ENCODE results near the gene ACOT9. TPM values are rescaled to one million over a fixed set of nuclear protein-coding genes. Genes with fewer than 3 reads are reported as not detected.
"Not testable (repeated sequence)": the region's sequence is repeated elsewhere in the genome, so short reads cannot be mapped to it uniquely, and the experiment has no call there.

ACOT9 gene
- total RNA-seq, 2 donors from 2014 or later, result 22.4 to 25.9 TPM

DNA sequence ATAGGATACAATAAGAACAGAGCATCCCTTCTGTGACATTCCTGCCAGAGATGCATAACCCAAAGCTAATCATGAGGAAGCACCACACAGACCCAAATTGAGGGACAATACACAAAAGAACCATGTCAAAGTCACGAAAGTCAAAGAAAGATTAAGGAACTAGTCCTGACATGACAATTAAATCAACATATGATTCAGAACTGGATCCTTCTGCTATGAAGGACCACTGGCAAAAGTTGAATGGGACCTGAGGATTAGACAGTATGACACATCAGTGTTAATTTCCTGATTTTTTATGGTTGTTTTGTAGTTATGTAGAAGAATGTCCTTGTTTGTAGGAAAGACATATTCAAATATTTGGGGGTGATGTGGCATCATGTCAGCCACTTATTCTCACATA, 13.9 kb downstream of the ACOT9 start:
- ATAC-seq (no peak), DNase-seq (no peak)
- intact Hi-C loops (cut with DNase I, micrococcal nuclease), result no loop called here

DNA sequence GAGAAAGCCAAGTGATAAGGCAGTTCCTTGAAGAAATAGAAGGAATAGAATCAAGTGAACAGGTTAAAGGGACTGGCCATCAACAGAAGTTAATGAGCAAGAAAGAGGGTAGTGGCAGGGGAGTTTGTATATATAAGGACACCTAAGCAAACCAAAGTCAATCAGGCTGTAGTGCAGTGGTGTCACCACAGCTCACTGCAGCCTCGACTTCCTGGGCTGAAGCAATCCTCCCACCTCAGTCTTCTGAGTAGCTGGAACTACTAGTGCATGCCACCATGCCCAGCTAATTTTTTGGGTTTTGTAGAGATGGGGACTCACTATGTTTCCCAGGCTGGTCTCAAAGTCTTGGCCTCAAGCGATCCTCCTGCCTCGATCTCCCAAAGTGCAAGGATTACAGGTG, 15.9 kb downstream of the ACOT9 start:
- ATAC-seq (no peak), DNase-seq (no peak)

DNA sequence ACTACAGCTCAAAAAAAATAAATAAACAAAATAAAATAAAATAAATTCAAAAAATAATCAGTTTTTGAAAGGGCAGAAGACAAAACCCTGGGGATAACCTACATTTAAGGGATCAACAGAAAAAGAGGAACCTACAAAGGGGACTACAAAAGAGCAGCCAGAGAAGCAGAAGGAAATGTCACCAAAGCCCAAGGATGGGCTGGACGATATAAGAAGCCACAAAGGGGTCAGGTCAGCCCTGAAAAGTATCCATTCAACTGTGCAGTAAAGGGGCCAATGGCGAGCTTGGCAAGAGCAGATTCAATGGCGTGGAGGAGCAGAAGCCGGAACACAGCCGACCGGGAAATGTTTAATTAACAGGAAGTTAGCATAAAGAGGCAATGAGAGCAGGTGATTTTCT, 16.9 kb downstream of the ACOT9 start:
- intact Hi-C loops (cut with DNase I, micrococcal nuclease), result no loop called here
- ATAC-seq (no peak), DNase-seq (no peak)

More for the DNA sequence above, 15.9 kb downstream of the ACOT9 start:
- intact Hi-C loops (cut with DNase I, micrococcal nuclease), result no loop called here

DNA sequence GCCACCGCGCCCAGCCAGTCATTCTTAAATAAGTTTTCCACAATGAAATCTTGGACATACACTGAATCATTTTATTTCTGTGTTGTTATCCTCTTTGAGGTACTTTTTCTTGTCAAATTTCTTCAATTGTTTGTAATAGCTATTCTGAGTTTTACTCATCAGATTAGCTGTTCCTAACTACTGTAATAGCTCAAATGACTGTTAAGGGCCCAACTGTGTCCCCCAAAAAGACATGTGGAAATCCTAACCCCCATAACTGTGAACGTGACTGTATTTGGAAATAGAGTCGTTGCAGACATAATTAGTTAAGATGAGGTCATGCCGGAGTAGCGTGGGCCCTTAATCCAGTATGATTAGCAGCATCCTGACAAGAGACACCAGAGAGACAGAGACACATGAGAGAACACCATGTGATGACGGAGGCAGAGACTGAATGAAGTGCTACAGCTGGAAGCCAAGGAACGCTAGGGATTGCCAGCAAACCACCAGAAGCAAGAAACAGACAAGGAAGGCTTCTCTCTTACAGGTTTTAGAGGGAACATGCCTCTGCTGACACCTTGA, 22.9 kb downstream of the ACOT9 start:
- intact Hi-C loops (cut with DNase I, micrococcal nuclease), result no loop called here
- no peak for ATAC-seq
- no peak for DNase-seq

DNA sequence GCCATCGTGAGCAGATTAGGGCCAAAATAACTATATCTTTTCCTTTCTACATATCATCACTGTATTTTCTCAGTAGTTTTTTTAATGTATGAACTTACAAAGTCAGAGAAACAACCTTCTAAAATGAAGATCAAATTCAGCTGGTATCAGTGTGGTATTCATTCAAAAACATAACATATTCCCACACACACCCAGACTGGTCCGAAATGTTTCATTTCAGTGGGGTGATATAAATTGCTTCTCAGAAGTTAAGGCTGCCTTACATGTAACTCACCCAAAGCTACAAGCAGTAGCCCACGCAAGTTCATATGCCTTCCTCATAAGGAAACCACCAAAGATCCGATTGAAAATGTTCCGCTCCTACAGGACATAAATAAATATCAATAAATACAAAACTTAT, 37.8 kb downstream of the ACOT9 start:
- no peak for ATAC-seq
- intact Hi-C loops (cut with DNase I, micrococcal nuclease), result no loop called here
- DNase-seq, result no peak

DNA sequence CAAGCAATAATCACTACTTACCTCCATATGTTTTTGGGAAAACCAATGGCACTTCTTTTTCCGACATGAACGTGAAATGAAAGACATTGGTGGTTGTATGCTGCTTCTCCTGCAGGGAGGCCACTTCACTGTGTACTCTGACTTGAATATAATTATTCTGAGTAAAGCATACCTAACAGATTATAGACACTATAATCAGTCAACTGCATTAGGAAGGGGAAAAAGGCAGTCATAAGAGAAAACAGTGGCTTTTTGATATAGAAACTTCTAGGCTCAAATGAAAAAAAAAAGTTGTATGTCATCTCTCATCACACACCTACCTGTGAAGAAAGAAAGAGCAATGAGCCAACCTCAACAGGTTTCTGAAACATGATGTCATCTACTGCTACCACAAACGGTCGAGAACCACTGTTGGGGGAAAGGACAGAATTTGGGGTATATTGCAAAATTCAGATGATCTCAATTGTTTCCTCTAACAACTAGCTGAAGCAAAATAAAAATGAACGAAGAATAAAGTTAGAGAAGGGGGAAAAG, 38.3 kb downstream of the ACOT9 start:
- ATAC-seq, result no peak
- DNase-seq, result no peak
- intact Hi-C loops (cut with DNase I, micrococcal nuclease), result no loop called here

DNA sequence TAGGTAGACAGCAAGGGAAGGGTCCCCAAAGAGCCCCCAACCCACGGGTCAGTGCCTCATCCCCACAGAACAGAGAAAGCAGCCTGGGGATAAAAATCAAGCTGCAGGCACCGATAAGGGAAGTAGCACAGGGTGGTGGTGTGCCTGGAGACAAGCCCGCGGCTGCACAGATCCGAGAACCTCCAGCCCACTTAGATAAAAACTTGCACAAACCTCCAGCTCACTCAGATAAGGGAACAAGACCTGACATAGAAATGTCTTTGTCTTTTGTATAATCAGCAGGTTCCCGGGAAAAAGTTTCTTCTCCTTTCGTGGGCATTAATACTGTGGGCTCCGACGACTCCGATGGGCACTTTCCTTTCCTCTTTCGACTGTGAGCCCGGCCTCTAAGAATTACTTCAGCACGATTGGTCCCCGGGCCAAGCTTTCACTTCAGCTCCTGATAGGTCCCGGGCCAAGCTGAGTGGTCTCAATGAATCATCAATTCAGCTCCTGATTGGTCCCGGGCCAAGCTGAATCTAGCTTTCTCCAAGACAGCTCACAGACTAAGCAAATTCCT, 43.4 kb downstream of the ACOT9 start:
- intact Hi-C loops (cut with DNase I, micrococcal nuclease), result loop anchor here (5.0 to 10.0 kb wide), 2 partner anchors 205 to 208 kb away; partner anchors contain the start of genes APOO (in 2 of the 2) and CXorf58 (in 2 of the 2)
- peak in 1 of 2 donors; percentile 14 for DNase-seq
- no peak for ATAC-seq

DNA sequence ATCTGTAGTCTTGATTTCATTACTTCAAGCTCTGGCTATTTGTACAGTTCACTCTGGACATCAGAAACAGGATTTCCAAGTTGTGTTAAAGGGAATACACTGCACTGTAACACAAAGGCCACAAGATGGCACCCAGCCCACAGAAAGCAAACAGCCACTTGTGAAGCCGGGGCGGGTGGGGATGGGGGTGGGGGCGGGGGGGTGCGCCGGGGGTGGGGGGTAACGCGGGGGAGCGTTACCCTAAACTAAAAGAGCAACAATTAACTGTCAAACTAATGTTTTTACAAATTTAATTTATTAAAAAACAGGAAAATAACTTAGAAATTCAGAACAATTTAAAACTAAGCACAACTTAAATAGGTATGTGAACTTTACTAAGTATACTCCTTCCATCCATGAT, 48.5 kb downstream of the ACOT9 start:
- ATAC-seq (peak; percentile 77), DNase-seq (peak; percentile 30 to 58)
- intact Hi-C loops (cut with DNase I, micrococcal nuclease), result loop anchor here (5.0 to 10.0 kb wide), 2 partner anchors 210 to 213 kb away; partner anchors contain the start of genes APOO (in 2 of the 2) and CXorf58 (in 2 of the 2)

DNA sequence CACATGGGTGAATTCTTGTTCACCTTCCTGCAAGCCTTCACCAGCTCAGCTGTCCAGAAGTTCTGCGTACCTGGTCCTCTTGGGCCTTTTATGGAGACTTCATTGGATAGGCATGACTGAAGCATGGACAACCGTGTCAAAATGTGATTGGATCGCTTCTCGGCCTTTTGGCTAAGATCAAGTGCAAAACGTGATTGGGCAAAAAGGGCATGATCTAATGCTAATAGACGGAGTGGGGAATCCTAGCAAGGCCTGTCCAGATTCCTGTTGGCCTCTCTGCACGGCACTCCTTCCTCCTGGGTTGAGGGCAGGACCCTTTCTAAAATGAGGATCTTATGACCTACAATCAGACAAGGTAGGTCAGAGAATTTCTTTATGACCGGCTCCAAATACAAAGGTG, 50.9 kb downstream of the ACOT9 start:
- ATAC-seq, result no peak
- intact Hi-C loops (cut with DNase I, micrococcal nuclease), result loop anchor here in 1 of 2 donors (10.0 kb wide), 1 partner anchor 213 kb away; the partner anchor contains the start of genes APOO and CXorf58
- DNase-seq, result no peak

DNA sequence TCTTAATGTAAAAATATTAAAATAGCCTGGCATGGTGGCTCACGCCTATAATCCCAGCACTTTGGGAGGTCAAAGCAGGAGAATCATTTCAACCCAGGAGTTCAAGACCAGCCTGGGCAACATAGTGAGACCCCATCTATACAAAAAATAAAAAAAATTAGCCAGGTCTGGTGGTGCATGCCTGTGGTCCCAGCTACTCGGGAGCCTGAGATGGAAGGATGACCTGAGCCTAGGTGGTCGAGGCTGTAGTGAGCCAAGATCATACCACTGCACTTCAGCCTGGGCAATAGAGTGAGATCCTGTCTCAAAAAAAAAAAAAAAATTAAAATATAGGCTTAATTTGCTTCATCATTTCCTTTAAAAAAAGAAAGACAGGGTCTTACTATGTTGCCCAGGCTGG, 66.6 kb downstream of the ACOT9 start:
- ATAC-seq; intact Hi-C loops (cut with DNase I, micrococcal nuclease); DNase-seq: not testable (repeated sequence)

DNA sequence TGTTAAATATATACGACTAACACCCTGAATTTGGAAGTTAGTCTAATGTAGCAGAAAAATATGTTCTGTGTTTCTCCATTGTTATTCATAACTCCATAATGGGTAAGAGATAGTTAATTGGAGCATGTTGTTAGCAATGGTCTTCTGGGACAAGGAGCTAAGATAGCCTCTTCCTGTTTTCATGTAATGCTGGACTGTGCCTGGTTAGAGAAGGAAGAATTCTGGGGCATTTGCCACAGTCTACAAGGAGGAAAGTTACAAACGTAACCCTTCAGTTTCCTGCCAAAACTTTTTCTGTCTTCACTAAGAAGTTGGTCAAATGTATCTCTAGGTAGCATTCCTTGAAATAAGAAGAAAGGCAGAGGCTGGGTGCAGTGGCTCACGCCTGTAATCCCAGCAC, 70.0 kb downstream of the ACOT9 start:
- DNase-seq (no peak), ATAC-seq (no peak)
- intact Hi-C loops (cut with DNase I, micrococcal nuclease), result no loop called here

DNA sequence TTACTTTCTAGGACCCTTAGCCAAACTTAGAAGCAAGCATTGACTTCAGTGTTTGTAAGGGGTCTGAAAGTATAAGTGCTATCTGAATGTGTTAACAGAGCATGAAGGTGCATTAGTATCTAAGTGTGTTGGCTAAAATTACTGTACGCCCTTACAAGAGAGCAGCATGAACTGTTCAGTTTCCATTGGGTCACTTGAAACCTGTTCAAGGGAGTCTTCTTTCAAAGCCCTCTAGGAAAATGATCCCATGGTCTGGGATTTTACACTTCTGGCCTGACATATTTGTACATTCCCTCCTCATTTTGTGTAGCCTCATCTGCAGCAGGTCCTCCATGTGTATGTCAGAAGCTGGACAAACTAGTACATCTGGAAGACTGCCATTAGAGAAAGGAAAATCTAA, 72.5 kb downstream of the ACOT9 start:
- intact Hi-C loops (cut with DNase I, micrococcal nuclease), result no loop called here
- ATAC-seq (no peak), DNase-seq (no peak)

DNA sequence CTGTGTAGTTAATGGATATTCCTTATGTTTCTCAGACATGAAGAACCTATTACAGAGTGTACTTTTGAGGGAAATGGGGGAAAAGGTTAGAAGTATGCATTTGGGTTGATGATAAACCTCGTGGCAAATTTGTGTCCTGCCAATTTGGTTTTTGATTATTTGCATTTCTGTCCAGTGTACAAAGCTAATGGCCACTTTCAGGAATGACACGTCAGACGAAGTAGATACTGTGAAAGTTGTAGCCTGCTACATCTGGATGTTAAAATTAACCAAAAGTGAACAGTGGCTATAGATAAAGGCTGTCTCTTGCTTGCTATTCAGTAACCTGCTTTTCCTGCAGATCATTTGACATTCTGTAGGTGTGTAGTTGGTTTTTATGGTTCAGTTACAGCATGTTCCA, 74.7 kb downstream of the ACOT9 start:
- intact Hi-C loops (cut with DNase I, micrococcal nuclease), result no loop called here
- DNase-seq (no peak), ATAC-seq (no peak)

DNA sequence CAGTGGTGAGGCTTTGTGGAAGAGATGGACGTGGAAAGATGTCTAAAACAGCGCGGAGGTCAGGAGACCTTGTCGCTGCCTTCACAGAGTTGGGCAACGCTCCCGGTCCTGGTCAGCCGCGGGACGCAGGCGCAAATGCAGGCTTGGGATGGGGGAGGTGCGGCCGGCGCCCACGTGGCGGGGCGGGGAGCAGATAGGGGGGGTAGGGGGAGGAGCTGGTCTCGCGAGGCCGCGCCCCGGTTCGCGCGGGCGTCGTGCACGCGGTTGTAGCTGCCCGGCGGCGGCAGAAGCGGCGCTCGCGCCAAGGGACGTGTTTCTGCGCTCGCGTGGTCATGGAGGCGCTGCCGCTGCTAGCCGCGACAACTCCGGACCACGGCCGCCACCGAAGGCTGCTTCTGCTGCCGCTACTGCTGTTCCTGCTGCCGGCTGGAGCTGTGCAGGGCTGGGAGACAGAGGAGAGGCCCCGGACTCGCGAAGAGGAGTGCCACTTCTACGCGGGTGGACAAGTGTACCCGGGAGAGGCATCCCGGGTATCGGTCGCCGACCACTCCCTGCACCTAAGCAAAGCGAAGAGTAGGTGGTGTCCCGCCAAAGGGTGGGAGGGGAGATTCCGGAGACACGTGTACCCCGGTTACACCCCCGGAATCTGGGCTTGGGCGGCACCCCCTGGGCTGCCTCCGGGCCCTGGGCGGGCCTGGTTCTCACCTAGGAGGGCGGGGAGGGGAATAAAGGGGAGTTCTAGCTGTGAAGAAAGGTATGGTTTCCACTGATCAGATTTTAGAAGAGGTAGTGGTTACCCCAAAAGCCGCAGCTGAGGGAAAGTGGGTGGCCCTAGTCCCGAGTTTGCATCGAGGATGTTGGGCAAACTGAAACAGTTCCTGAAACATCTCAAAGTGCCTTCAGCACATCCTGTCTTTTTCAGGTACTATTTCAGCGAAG, 75.6 kb downstream of the ACOT9 start, which contains the start of gene PRDX4:
TSS of gene PRDX4 (plus strand) at position 255 of the 939 bp plus-strand sequence. CDS start at position 333, 78 bp downstream.
- ATAC-seq (peak; percentile 99), DNase-seq (peak; percentile 87 to 88)
- intact Hi-C loops (cut with DNase I, micrococcal nuclease), result no loop called here

DNA sequence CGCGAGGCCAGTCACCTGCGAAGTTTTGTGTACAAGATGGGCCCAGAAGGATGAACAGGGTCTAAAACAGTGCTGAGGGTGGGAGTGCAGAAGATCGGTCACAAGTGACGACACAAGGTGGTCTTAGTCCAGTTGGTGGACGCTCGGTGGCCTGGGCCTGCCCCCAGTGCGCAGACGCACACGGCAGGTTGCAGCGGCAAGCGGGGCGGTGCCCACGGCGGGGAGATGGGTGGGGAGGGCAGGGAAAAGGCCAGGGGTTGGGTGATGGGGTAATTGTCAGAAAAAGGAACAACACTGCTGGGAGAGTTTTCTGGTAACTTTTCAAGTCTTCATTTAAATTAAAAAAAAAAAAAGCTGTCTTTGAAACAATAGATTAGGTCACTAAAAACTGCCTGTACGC, 76.8 kb downstream of the ACOT9 start:
- intact Hi-C loops (cut with DNase I, micrococcal nuclease), result no loop called here
- no peak for ATAC-seq
- DNase-seq, result peak in 1 of 2 donors; percentile 7

DNA sequence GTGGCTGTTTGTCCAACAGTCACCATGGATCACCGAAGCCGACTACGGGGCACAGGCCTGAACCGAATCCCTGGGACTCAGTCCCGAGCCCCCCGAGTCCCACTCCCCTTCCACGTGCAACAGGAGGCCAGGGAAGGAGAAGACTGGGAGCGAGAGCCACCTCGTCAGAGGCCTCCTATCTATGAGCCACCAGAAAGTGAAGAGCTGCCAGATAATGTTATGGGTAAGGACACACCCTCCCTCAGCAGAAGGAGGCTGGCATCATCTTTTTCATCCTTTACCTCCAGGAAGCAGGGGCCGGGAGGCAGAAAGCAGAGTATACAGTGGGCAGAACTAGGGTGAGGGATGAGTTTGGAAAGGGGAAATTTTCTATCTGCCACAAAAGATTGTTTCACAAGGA, 78.6 kb downstream of the ACOT9 start:
- ATAC-seq (no peak), DNase-seq (no peak)

DNA sequence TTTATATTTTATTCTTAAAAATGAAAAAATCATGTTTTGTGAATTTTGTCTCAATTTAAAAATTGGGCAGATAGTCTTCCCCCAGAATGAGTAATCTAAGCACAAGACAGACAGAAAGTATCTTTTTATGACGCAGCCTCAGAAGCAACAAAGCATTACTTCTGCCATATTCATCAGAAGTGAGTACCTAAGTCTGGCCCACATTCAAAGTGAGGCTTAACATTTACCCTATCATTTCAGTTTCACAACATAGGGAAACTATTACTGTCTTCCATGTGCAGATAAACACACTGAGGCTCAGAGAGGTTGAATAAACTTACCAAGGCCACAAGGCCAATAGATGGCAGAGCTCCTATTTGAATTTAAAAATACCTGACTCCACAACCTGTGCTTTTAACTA, 80.2 kb downstream of the ACOT9 start:
- no peak for ATAC-seq
- DNase-seq, result no peak
- intact Hi-C loops (cut with DNase I, micrococcal nuclease), result no loop called here

More for the DNA sequence above, 78.6 kb downstream of the ACOT9 start:
- intact Hi-C loops (cut with DNase I, micrococcal nuclease), result no loop called here

DNA sequence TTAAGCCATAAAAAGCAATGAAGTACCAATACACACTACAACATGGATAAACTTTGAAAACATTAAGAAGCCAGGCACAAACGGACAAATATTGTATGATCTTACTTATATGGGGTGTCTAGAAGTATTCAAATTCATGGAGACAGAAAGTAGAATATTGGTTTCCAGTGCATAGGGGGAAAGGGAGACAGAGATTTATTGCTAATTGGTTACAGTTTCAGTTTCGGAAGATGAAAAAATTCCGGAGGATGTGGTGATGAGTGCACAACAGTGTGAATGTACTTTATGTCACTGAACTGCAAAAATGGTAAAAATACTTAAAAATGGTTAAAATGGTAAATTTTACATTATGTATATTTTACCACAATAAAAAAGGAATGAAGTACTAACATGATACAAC, 80.9 kb downstream of the ACOT9 start:
- DNase-seq, result no peak
- ATAC-seq, result no peak
- intact Hi-C loops (cut with DNase I, micrococcal nuclease), result no loop called here

DNA sequence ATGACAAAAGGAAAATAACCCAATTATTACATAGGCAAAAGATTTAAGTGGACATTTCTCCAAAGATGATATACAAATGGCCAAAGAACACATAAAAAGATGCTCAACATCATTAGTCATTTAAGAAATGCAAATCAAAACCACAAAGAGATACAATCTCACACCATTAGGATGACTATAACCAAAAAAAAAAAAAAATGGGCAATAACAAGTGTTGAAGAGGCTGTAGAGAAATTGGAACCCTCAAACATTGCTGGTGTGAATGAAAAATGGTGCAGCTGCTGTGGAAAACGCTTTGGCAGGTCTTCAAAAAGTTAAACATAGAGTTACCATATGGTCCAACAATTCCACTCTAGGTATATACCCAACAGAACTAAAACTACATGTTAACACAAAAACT, 81.4 kb downstream of the ACOT9 start:
- DNase-seq (no peak), ATAC-seq (no peak)
- intact Hi-C loops (cut with DNase I, micrococcal nuclease), result no loop called here
